ENCODE measurements around the gene PNLIPRP2. TPM values are rescaled to one million over a fixed set of nuclear protein-coding genes. Genes with fewer than 3 reads are reported as not detected.

Gene PNLIPRP2
- total RNA-seq, 2 donors from 2014 or later, result not detected

GRCh38 chr10:116653885-116654284 lies 33.1 kb downstream of the PNLIPRP2 start:
- no peak overlapping the region for H3K4me3 Mint-ChIP-seq
- ATAC-seq, result no peak
- no peak overlapping the region for H3K27ac Mint-ChIP-seq
- H3K27me3 Mint-ChIP-seq, result peaks cover 18% of the 10 kb centered on the region
- H3K9me3 ChIP-seq (ENCODE audit: control insufficient read depth, low read length, poor library complexity, severe bottlenecking), result no peaks in the 10 kb centered on the region
- no peak for DNase-seq
- peaks cover 2% of the 10 kb centered on the region for H3K36me3 Mint-ChIP-seq (ENCODE audit: low read depth)
- no peaks in the 10 kb centered on the region for H3K4me1 Mint-ChIP-seq

- Mint-ChIP-seq H3K4me3 (no peak overlapping the region), H3K27me3 (peaks cover 26% of the 10 kb centered on the region), H3K36me3 (ENCODE audit: low read depth) (peaks cover 2% of the 10 kb centered on the region), H3K27ac (no peak overlapping the region), H3K4me1 (no peaks in the 10 kb centered on the region)
- DNase-seq (no peak), ATAC-seq (no peak)
- no peaks in the 10 kb centered on the region for H3K9me3 ChIP-seq (ENCODE audit: control insufficient read depth, low read length, poor library complexity, severe bottlenecking)
These were observed 34.1 kb downstream of the PNLIPRP2 start for GRCh38 chr10:116654816-116655215.

GRCh38 chr10:116655568-116655967 lies 34.8 kb downstream of the PNLIPRP2 start:
- no peaks in the 10 kb centered on the region for H3K4me1 Mint-ChIP-seq
- no peak overlapping the region for H3K4me3 Mint-ChIP-seq
- peaks cover 33% of the 10 kb centered on the region for H3K27me3 Mint-ChIP-seq
- H3K36me3 Mint-ChIP-seq (ENCODE audit: low read depth), result peaks cover 2% of the 10 kb centered on the region
- H3K27ac Mint-ChIP-seq, result no peak overlapping the region
- no peaks in the 10 kb centered on the region for H3K9me3 ChIP-seq (ENCODE audit: control insufficient read depth, low read length, poor library complexity, severe bottlenecking)
- ATAC-seq (no peak), DNase-seq (no peak)

- Mint-ChIP-seq H3K36me3 (ENCODE audit: low read depth) (peaks cover 2% of the 10 kb centered on the region), H3K4me3 (no peak overlapping the region), H3K27me3 (peaks cover 35% of the 10 kb centered on the region), H3K4me1 (no peaks in the 10 kb centered on the region), H3K27ac (no peak overlapping the region)
- DNase-seq (no peak), ATAC-seq (no peak)
- no peaks in the 10 kb centered on the region for H3K9me3 ChIP-seq (ENCODE audit: control insufficient read depth, low read length, poor library complexity, severe bottlenecking)
These were observed 35.3 kb downstream of the PNLIPRP2 start for GRCh38 chr10:116656044-116656443.

- DNase-seq (no peak), ATAC-seq (no peak)
- H3K27ac Mint-ChIP-seq, result peak overlapping the region; percentile 16
- peaks cover 2% of the 10 kb centered on the region for H3K36me3 Mint-ChIP-seq (ENCODE audit: low read depth)
- no peaks in the 10 kb centered on the region for H3K4me1 Mint-ChIP-seq
- peaks cover 37% of the 10 kb centered on the region for H3K27me3 Mint-ChIP-seq
- no peaks in the 10 kb centered on the region for H3K9me3 ChIP-seq (ENCODE audit: control insufficient read depth, low read length, poor library complexity, severe bottlenecking)
- H3K4me3 Mint-ChIP-seq, result no peak overlapping the region
These were observed 37.3 kb downstream of the PNLIPRP2 start for GRCh38 chr10:116657863-116658551.

- no peaks in the 10 kb centered on the region for H3K4me1 Mint-ChIP-seq
These were observed 38.4 kb downstream of the PNLIPRP2 start for GRCh38 chr10:116659049-116659670.

GRCh38 chr10:116660860-116661259 lies 40.1 kb downstream of the PNLIPRP2 start:
- Mint-ChIP-seq H3K36me3 (ENCODE audit: low read depth) (no peaks in the 10 kb centered on the region), H3K27ac (no peak overlapping the region), H3K4me3 (no peak overlapping the region), H3K27me3 (peaks cover 53% of the 10 kb centered on the region), H3K4me1 (no peaks in the 10 kb centered on the region)
- ATAC-seq (no peak), DNase-seq (no peak)
- no peaks in the 10 kb centered on the region for H3K9me3 ChIP-seq (ENCODE audit: control insufficient read depth, low read length, poor library complexity, severe bottlenecking)

More at GRCh38 chr10:116659049-116659670, 38.4 kb downstream of the PNLIPRP2 start:
- H3K27me3 Mint-ChIP-seq, result peaks cover 45% of the 10 kb centered on the region
- H3K4me3 Mint-ChIP-seq, result no peak overlapping the region
- ATAC-seq (no peak), DNase-seq (no peak)
- H3K36me3 Mint-ChIP-seq (ENCODE audit: low read depth), result no peaks in the 10 kb centered on the region
- H3K27ac Mint-ChIP-seq, result no peak overlapping the region
- H3K9me3 ChIP-seq (ENCODE audit: control insufficient read depth, low read length, poor library complexity, severe bottlenecking), result no peaks in the 10 kb centered on the region

GRCh38 chr10:116663342-116663741 lies 42.6 kb downstream of the PNLIPRP2 start:
- Mint-ChIP-seq H3K4me3 (no peak overlapping the region), H3K4me1 (no peaks in the 10 kb centered on the region), H3K36me3 (ENCODE audit: low read depth) (no peaks in the 10 kb centered on the region), H3K27me3 (peaks cover 55% of the 10 kb centered on the region), H3K27ac (no peak overlapping the region)
- DNase-seq (no peak), ATAC-seq (no peak)
- no peaks in the 10 kb centered on the region for H3K9me3 ChIP-seq (ENCODE audit: control insufficient read depth, low read length, poor library complexity, severe bottlenecking)

- ATAC-seq (no peak), DNase-seq (no peak)
- H3K4me1 Mint-ChIP-seq, result no peaks in the 10 kb centered on the region
- no peak overlapping the region for H3K27ac Mint-ChIP-seq
- no peak overlapping the region for H3K4me3 Mint-ChIP-seq
- peaks cover 56% of the 10 kb centered on the region for H3K27me3 Mint-ChIP-seq
- H3K9me3 ChIP-seq (ENCODE audit: control insufficient read depth, low read length, poor library complexity, severe bottlenecking), result no peaks in the 10 kb centered on the region
- H3K36me3 Mint-ChIP-seq (ENCODE audit: low read depth), result no peaks in the 10 kb centered on the region
These were observed 43.9 kb downstream of the PNLIPRP2 start for GRCh38 chr10:116664631-116665030.

- Mint-ChIP-seq H3K4me1 (no peaks in the 10 kb centered on the region), H3K27me3 (peaks cover 52% of the 10 kb centered on the region), H3K27ac (no peak overlapping the region), H3K36me3 (ENCODE audit: low read depth) (no peaks in the 10 kb centered on the region), H3K4me3 (no peak overlapping the region)
- DNase-seq, result no peak
- ATAC-seq, result no peak
- no peaks in the 10 kb centered on the region for H3K9me3 ChIP-seq (ENCODE audit: control insufficient read depth, low read length, poor library complexity, severe bottlenecking)
These were observed 44.9 kb downstream of the PNLIPRP2 start for GRCh38 chr10:116665541-116666125.

GRCh38 chr10:116667484-116667883 lies 46.7 kb downstream of the PNLIPRP2 start:
- peaks cover 66% of the 10 kb centered on the region for H3K27me3 Mint-ChIP-seq
- no peak overlapping the region for H3K27ac Mint-ChIP-seq
- ATAC-seq, result no peak
- H3K4me3 Mint-ChIP-seq, result no peak overlapping the region
- DNase-seq, result no peak
- H3K36me3 Mint-ChIP-seq (ENCODE audit: low read depth), result no peaks in the 10 kb centered on the region
- no peaks in the 10 kb centered on the region for H3K9me3 ChIP-seq (ENCODE audit: control insufficient read depth, low read length, poor library complexity, severe bottlenecking)
- no peaks in the 10 kb centered on the region for H3K4me1 Mint-ChIP-seq

GRCh38 chr10:116668018-116668417 lies 47.3 kb downstream of the PNLIPRP2 start:
- Mint-ChIP-seq H3K27ac (no peak overlapping the region), H3K36me3 (ENCODE audit: low read depth) (no peaks in the 10 kb centered on the region), H3K4me1 (no peaks in the 10 kb centered on the region), H3K4me3 (no peak overlapping the region), H3K27me3 (peaks cover 62% of the 10 kb centered on the region)
- H3K9me3 ChIP-seq (ENCODE audit: control insufficient read depth, low read length, poor library complexity, severe bottlenecking), result no peaks in the 10 kb centered on the region
- DNase-seq (no peak), ATAC-seq (no peak)

GRCh38 chr10:116668446-116668845 lies 47.7 kb downstream of the PNLIPRP2 start:
- Mint-ChIP-seq H3K27me3 (peaks cover 64% of the 10 kb centered on the region), H3K4me1 (no peaks in the 10 kb centered on the region), H3K36me3 (ENCODE audit: low read depth) (no peaks in the 10 kb centered on the region), H3K27ac (no peak overlapping the region), H3K4me3 (no peak overlapping the region)
- no peaks in the 10 kb centered on the region for H3K9me3 ChIP-seq (ENCODE audit: control insufficient read depth, low read length, poor library complexity, severe bottlenecking)
- no peak for ATAC-seq
- no peak for DNase-seq
